ENCODE measurements around the gene PRSS57. TPM values are rescaled to one million over a fixed set of nuclear protein-coding genes. Genes with fewer than 3 reads are reported as not detected.

Gene PRSS57
- total RNA-seq, 1 experiment from 2014 or later = not detected

DNA sequence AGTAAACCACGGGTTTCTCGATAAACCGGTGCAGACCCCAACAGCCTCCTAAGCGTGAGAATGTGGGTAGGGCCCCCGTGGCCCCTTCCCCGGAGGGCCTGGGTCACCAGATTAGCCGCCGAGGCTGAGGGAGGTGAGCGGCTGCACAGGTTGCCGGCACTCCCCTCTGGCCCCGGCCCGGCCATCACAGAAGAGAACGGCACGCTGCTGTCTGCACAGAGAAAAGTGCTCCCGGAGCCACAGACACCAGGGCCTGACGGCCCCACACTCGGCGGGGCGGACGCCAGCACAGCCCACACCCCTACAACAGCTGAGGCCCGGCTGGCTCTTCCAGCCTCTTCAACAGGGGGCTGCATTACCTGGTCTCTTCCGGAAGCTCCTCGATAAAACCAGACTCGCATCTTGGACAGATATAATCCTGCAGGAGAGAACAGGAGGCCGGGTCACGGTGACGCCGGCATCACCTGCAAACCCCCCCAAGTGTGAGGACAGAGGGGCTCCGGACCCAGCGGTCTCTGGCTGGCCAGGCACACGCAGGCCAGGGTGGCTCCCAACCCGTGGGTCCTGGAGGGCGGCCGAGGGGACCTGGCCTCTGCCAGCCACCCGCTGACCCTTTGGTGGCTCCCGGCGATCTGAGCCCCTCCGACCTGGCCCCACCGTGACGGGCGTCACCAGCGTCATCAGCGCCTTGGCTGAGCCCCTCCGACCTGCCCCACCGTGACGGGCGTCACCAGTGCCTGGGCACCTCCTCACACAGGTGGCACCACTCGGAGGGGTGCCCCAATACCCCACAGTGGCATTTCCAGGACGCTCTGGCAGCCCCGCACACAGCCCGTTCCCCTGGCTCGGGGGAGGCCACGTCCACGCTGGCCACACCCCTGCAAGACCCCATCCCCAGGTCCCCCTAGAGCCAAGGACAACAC lies 42.5 kb downstream of the PRSS57 start:
- no TSS peak for BruUV-seq (replicated peaks)
- CTCF ChIA-PET = no interaction called here
- POLR2A ChIA-PET (ENCODE audit: unreplicated experiment) = no interaction called here
- intact Hi-C loops (cut with micrococcal nuclease) = no loop called here
- no peak overlapping the region for H3K9ac ChIP-seq (ENCODE audit: low read length)
- H3F3A ChIP-seq (ENCODE audit: low read length, unreplicated experiment) = no peaks in the 10 kb centered on the region
- H3K9me2 ChIP-seq (replicated peaks; ENCODE audit: low read length) = no peaks in the 10 kb centered on the region
- peaks cover 52% of the 10 kb centered on the region for H3K79me2 ChIP-seq (ENCODE audit: low read length)
- no peak for DNase-seq
- H3K4me1 ChIP-seq (ENCODE audit: insufficient read depth, low read length) = no peaks in the 10 kb centered on the region
- H3K36me3 ChIP-seq (ENCODE audit: low read depth, low read length) = no peaks in the 10 kb centered on the region
- H3K27ac ChIP-seq (ENCODE audit: low read length) = no peak overlapping the region
- H2AFZ ChIP-seq (ENCODE audit: low read length) = no peak overlapping the region
- ATAC-seq = no peak
- no peak overlapping the region for H3K4me2 ChIP-seq (ENCODE audit: low read length)
- H3K27me3 ChIP-seq (ENCODE audit: low read length) = no peaks in the 10 kb centered on the region
- H4K20me1 ChIP-seq (ENCODE audit: low read length) = peaks cover 17% of the 10 kb centered on the region; the same call in 1 of the 2 replicates
- H3K4me3 ChIP-seq (ENCODE audit: low read length) = no peak overlapping the region
- TF ChIP-seq EZH2phosphoT487 (IDR thresholded peaks at IDR 0.05; ENCODE audit: borderline replicate concordance, low read length) (no peak), EZH2 (IDR thresholded peaks at IDR 0.05; ENCODE audit: low read length, unreplicated experiment) (no peak)
- TF ChIP-seq, protein P1, sequence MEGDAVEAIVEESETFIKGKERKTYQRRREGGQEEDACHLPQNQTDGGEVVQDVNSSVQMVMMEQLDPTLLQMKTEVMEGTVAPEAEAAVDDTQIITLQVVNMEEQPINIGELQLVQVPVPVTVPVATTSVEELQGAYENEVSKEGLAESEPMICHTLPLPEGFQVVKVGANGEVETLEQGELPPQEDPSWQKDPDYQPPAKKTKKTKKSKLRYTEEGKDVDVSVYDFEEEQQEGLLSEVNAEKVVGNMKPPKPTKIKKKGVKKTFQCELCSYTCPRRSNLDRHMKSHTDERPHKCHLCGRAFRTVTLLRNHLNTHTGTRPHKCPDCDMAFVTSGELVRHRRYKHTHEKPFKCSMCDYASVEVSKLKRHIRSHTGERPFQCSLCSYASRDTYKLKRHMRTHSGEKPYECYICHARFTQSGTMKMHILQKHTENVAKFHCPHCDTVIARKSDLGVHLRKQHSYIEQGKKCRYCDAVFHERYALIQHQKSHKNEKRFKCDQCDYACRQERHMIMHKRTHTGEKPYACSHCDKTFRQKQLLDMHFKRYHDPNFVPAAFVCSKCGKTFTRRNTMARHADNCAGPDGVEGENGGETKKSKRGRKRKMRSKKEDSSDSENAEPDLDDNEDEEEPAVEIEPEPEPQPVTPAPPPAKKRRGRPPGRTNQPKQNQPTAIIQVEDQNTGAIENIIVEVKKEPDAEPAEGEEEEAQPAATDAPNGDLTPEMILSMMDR (conservative IDR thresholded peaks at IDR 0.05; ENCODE audit: low read depth, low read length) = no peak
- H3K9me3 ChIP-seq (ENCODE audit: low read length) = no peaks in the 10 kb centered on the region

- Histone ChIP-seq H3K4me2 (ENCODE audit: low read length) (no peak overlapping the region), H3K9ac (ENCODE audit: low read length) (no peak overlapping the region), H3K4me1 (ENCODE audit: insufficient read depth, low read length) (no peaks in the 10 kb centered on the region), H3K9me2 (replicated peaks; ENCODE audit: low read length) (no peaks in the 10 kb centered on the region), H3K27me3 (ENCODE audit: low read length) (no peaks in the 10 kb centered on the region), H4K20me1 (ENCODE audit: low read length) (peaks cover 10% of the 10 kb centered on the region; the same call in 1 of the 2 replicates), H3K36me3 (ENCODE audit: low read depth, low read length) (no peaks in the 10 kb centered on the region), H3K9me3 (ENCODE audit: low read length) (no peaks in the 10 kb centered on the region), H3K27ac (ENCODE audit: low read length) (no peak overlapping the region), H3K4me3 (ENCODE audit: low read length) (no peak overlapping the region), H3K79me2 (ENCODE audit: low read length) (peaks cover 44% of the 10 kb centered on the region), H2AFZ (ENCODE audit: low read length) (no peak overlapping the region), H3F3A (ENCODE audit: low read length, unreplicated experiment) (no peaks in the 10 kb centered on the region)
- intact Hi-C loops (cut with micrococcal nuclease) = no loop called here
- ChIA-PET POLR2A (ENCODE audit: unreplicated experiment) (no interaction called here), CTCF (no interaction called here)
- ATAC-seq = no peak
- no TSS peak for BruUV-seq (replicated peaks)
- no peak for TF ChIP-seq EZH2phosphoT487 (IDR thresholded peaks at IDR 0.05; ENCODE audit: borderline replicate concordance, low read length)
- TF ChIP-seq, protein P1 (conservative IDR thresholded peaks at IDR 0.05; ENCODE audit: low read depth, low read length) = no peak
- TF ChIP-seq EZH2 (IDR thresholded peaks at IDR 0.05; ENCODE audit: low read length, unreplicated experiment) = no peak
- DNase-seq = no peak
Observed at GRCh38 chr19:651991-652390, 43.3 kb downstream of the PRSS57 start.

Data from PC-3 (cell line).